MCF 10A (cell line): Measurements from ENCODE around the gene AIDA. TPM values are rescaled to one million over a fixed set of nuclear protein-coding genes. Genes with fewer than 3 reads are reported as not detected.

Experiments used
- BruUV-seq: library from RNA; stranded (reverse); fragments of 400-500 nt; replicated peaks from 2 replicates; lab custom pipeline; 2021; lab: Mats Ljungman, UMichigan
- CTCF ChIA-PET: fragments of 300-600 bp; sonication (Branson Sonifier 250); formaldehyde crosslinking; extraction: SDS; loops from one replicate; lab custom pipeline; 2021; ENCODE audit warnings: antibody characterized with exemption, inconsistent platforms; lab: Yijun Ruan, JAX
- POLR2A ChIA-PET: fragments of 300-600, 350-650 bp; sonication (Branson Sonifier 250); formaldehyde crosslinking; extraction: SDS; loops from one replicate; lab custom pipeline; 2020; ENCODE audit warnings: antibody characterized with exemption, inconsistent platforms; lab: Yijun Ruan, JAX
- DNase-seq: peaks from one replicate; pipeline ENCODE4 v3.0.0-alpha.2; 2018; ENCODE audit not compliant: unreplicated experiment
- H3K27ac Mint-ChIP-seq: one replicate; pipeline ENCODE4 v1.8.0; 2022; ENCODE audit warnings: mild to moderate bottlenecking, low read depth, mixed read lengths; ENCODE audit not compliant: unreplicated experiment
- H3K27me3 Mint-ChIP-seq: one replicate; pipeline ENCODE4 v1.8.0; 2022; ENCODE audit warnings: mixed read lengths; ENCODE audit not compliant: insufficient read depth, unreplicated experiment
- H3K36me3 Mint-ChIP-seq: one replicate; pipeline ENCODE4 v1.8.0; 2022; ENCODE audit warnings: mild to moderate bottlenecking, moderate library complexity, mixed read lengths; ENCODE audit not compliant: insufficient read depth, unreplicated experiment
- H3K4me1 Mint-ChIP-seq: one replicate; pipeline ENCODE4 v1.8.0; 2022; ENCODE audit warnings: mixed read lengths; ENCODE audit not compliant: insufficient read depth, unreplicated experiment
- H3K4me3 Mint-ChIP-seq: one replicate; pipeline ENCODE4 v1.8.0; 2022; ENCODE audit warnings: mild to moderate bottlenecking, moderate library complexity, mixed read lengths; ENCODE audit not compliant: unreplicated experiment
- H3K9me3 Mint-ChIP-seq: one replicate; pipeline ENCODE4 v1.8.0; 2022; ENCODE audit warnings: mixed read lengths; ENCODE audit not compliant: unreplicated experiment
- CTCF ChIP-seq: fragments of 200-600 bp; IDR thresholded peaks from one replicate; pipeline ENCODE4 v1.8.0; 2022; ENCODE audit warnings: antibody characterized with exemption, mild to moderate bottlenecking; ENCODE audit not compliant: unreplicated experiment
- intact Hi-C: fragments of 100-400 bp; cut with micrococcal nuclease; formaldehyde crosslinking; loops from 2 replicates; pipeline ENCODE4 v1.14.1; 2022
- total RNA-seq: library from RNA; stranded (reverse); gene quantifications from 2 replicates; pipeline ENCODE4 v1.2.3, GENCODE V29; 2022

AIDA gene
- total RNA-seq, 1 experiment from 2014 or later, result 133 TPM

DNA sequence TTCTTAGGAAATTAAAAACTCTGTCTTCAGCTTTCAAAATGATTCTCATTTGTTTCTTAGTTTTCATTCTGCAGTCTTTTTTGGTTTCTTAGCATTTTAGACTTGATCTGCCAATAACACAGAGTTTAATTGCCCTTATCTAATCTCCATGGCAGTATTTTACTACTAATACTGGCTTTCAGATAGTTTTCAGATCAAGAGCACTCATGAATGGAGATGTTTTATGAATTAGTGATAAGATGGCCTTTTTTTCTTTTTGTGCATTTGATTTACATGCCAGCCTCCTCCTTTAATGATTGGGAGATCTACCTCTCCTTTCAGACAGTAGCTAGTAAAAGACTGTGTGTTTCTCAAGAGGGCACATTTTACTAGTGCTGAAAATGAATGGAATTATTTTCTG lies 88.8 kb downstream of the AIDA start:
- TF ChIP-seq CTCF, result no peak
- Mint-ChIP-seq H3K27me3 (no peaks in the 10 kb centered on the region), H3K36me3 (peaks cover 72% of the 10 kb centered on the region), H3K4me3 (no peak overlapping the region), H3K4me1 (peaks cover 31% of the 10 kb centered on the region), H3K9me3 (no peaks in the 10 kb centered on the region), H3K27ac (no peak overlapping the region)
- CTCF ChIA-PET, result interaction anchor here (0.6 to 8.3 kb wide), 4 partner anchors 10 to 159 kb away, joined by 3 to 81 read pairs (median 34); no protein-coding TSS in a partner anchor
- intact Hi-C loops, result no loop called here
- no peak for DNase-seq
- no TSS peak for BruUV-seq
- POLR2A ChIA-PET, result interaction anchor here (0.7 kb wide), 1 partner anchor 36 kb away, joined by 3 read pairs; no protein-coding TSS in a partner anchor

DNA sequence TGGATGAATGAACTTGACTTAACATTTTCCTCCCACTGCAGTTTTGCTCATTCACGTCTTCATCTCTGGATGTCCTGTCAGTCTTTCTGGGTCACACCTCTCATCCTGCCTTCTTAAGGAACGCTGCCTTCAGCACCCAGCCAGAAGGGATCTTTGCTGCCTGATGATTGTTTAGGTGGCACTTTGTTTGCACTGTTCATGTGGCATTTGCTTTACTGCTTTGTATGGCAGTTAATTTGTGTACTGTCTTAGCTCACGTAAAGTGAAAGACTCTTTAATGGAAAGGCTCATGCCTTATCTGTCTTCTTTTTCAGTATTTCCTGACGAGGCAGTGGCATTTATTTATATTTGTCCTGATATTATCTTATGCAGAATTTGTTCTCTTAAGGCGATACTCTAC lies 89.5 kb downstream of the AIDA start:
- POLR2A ChIA-PET, result interaction anchor here (0.7 kb wide), 1 partner anchor 36 kb away, joined by 3 read pairs; no protein-coding TSS in a partner anchor
- Mint-ChIP-seq H3K27me3 (no peaks in the 10 kb centered on the region), H3K4me3 (no peak overlapping the region), H3K36me3 (peaks cover 65% of the 10 kb centered on the region), H3K9me3 (no peaks in the 10 kb centered on the region), H3K4me1 (peaks cover 31% of the 10 kb centered on the region), H3K27ac (no peak overlapping the region)
- DNase-seq, result no peak
- CTCF ChIA-PET, result interaction anchor here (1.3 to 8.3 kb wide), 3 partner anchors 11 to 158 kb away, joined by 3 to 81 read pairs (median 59); no protein-coding TSS in a partner anchor
- intact Hi-C loops, result no loop called here
- no TSS peak for BruUV-seq
- TF ChIP-seq CTCF, result no peak

DNA sequence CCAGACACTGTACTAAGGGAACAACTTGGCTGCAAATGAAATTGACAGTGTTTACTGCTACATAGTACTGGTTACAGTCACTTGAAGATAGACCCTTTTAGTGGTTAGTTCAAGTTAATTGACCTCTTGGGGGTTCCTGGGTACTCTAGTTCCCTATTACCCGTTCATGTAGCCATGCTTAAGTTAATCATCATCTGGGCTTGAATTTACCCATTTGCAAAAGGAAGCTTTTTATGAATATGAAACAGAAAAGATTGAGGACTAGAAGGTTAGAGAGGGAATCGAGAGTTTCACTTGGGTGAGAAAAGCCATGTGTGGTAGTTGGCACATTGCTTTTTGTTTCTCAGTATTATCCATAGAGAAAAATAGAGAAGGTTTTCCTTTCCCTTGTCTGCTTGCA lies 91.7 kb downstream of the AIDA start:
- no TSS peak for BruUV-seq
- no peak for TF ChIP-seq CTCF
- H3K27ac Mint-ChIP-seq, result no peak overlapping the region
- intact Hi-C loops, result no loop called here
- H3K36me3 Mint-ChIP-seq, result peaks cover 43% of the 10 kb centered on the region
- CTCF ChIA-PET, result interaction anchor here (0.7 to 8.3 kb wide), 8 partner anchors 8 to 328 kb away, joined by 3 to 81 read pairs (median 8); partner anchors contain the start of gene TAF1A
- no peaks in the 10 kb centered on the region for H3K27me3 Mint-ChIP-seq
- H3K9me3 Mint-ChIP-seq, result no peaks in the 10 kb centered on the region
- no peak for DNase-seq
- peaks cover 27% of the 10 kb centered on the region for H3K4me1 Mint-ChIP-seq
- no peak overlapping the region for H3K4me3 Mint-ChIP-seq
- POLR2A ChIA-PET, result interaction anchor here (0.9 to 6.5 kb wide), 8 partner anchors 8 to 155 kb away, joined by 3 to 50 read pairs (median 14); partner anchors contain the start of gene TAF1A

DNA sequence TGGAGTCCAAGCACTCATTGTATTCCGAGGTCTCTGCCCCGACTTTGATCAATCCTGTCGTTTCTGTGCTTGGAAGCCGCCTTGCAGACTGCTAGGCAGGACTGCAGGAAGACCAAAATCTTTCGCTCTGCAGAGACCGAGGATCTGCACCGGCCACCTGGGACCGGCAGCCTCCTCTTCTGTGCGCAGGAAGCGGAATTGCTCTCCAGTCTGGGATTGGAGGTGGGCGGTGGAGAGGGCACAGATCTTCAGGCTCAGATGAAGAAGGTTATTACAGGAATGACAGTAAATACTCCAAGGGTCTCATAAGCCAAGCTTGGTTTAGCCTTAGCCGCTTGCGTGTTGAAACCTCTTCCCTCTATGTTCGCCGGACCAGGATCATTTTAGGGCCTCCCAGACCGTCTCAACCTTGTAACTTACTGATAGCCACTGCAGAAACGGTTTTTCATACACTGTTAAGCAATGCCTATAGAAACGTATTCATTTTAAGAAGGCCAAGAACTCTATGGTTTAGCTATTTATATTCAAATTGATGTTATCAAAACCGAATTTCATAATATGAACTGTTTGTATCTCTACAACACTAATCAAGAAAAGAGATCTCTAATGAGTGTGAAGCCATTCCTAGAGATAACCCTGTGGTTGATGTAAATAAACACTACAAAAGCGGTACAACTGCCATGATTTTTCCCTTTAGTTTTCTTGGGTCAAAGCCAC lies 93.3 kb downstream of the AIDA start:
- Mint-ChIP-seq H3K36me3 (peaks cover 30% of the 10 kb centered on the region), H3K4me3 (peak overlapping the region; percentile 79), H3K27me3 (peaks cover 10% of the 10 kb centered on the region), H3K4me1 (peaks cover 27% of the 10 kb centered on the region), H3K27ac (peak overlapping the region; percentile 23), H3K9me3 (no peaks in the 10 kb centered on the region)
- CTCF ChIA-PET, result interaction anchor here (0.6 to 7.6 kb wide), 7 partner anchors 9 to 1117 kb away, joined by 4 to 81 read pairs (median 9); no protein-coding TSS in a partner anchor
- TF ChIP-seq CTCF, result no peak
- POLR2A ChIA-PET, result interaction anchor here (0.5 to 6.5 kb wide), 16 partner anchors 9 to 154 kb away, joined by 3 to 50 read pairs (median 6); partner anchors contain the start of genes AIDA, BROX and TAF1A
- BruUV-seq, result TSS peak; percentile 33
- DNase-seq, result peak; percentile 43
- intact Hi-C loops, result no loop called here
